K562 (cell line): Measurements from ENCODE around the gene MEF2D. TPM values are rescaled to one million over a fixed set of nuclear protein-coding genes. Genes with fewer than 3 reads are reported as not detected.

Experiments used
- CBFA2T2 ChIP-seq: fragments of 450-650 bp; conservative IDR thresholded peaks from 2 replicates; pipeline ENCODE4 v1.6.1; 2017; ENCODE audit warnings: mild to moderate bottlenecking
- CTBP1 ChIP-seq: fragments of 450-650 bp; IDR thresholded peaks from 2 replicates; pipeline ENCODE4 v1.6.1; 2016; ENCODE audit warnings: borderline replicate concordance
- E2F1 ChIP-seq: sonication (generic); formaldehyde crosslinking; IDR thresholded peaks from 2 replicates; pipeline ENCODE4 v1.8.1; 2023; ENCODE audit warnings: mild to moderate bottlenecking, missing genetic modification reagents, moderate library complexity
- E2F6 ChIP-seq, 2 experiments: IDR thresholded peaks; 2 replicates each; pipeline ENCODE4 v1.6.1; 2011; ENCODE audit warnings: borderline replicate concordance in 1 of 2, control low read depth in 1 of 2, low read depth in 1 of 2, low read length in 1 of 2, mild to moderate bottlenecking in 1 of 2, mixed read lengths in 1 of 2, moderate library complexity in 1 of 2; ENCODE audit not compliant: insufficient read depth in 1 of 2, insufficient read length in 1 of 2, poor library complexity in 1 of 2, severe bottlenecking in 1 of 2; ENCODE audit errors: extremely low read depth in 1 of 2
- HDAC1 ChIP-seq, 2 experiments: fragments of 450-650 bp; IDR thresholded peaks; 2 replicates each; pipeline ENCODE4 v1.6.1; 2016 to 2017; ENCODE audit warnings: inconsistent platforms in 1 of 2, mild to moderate bottlenecking in 1 of 2, moderate library complexity in 1 of 2
- MITF ChIP-seq: IDR thresholded peaks from 2 replicates; pipeline ENCODE4 v1.6.1; 2014; ENCODE audit warnings: antibody characterized with exemption
- NFE2 ChIP-seq: IDR thresholded peaks from 2 replicates; pipeline ENCODE4 v1.6.1; 2014; ENCODE audit warnings: antibody characterized with exemption, low read depth
- NRF1 ChIP-seq, 2 experiments: fragments of 450-650 bp; IDR thresholded peaks in 1 of 2; conservative IDR thresholded peaks in 1 of 2; 2 replicates each; pipeline ENCODE4 v1.6.1; 2014; ENCODE audit warnings: mild to moderate bottlenecking in 2 of 2
- PRPF4 ChIP-seq: fragments of 200-400 bp; formaldehyde crosslinking; IDR thresholded peaks from one replicate; pipeline ENCODE4 v1.6.1; 2017; ENCODE audit warnings: low read length, low read depth, mild to moderate bottlenecking; ENCODE audit not compliant: insufficient read depth, poor library complexity, severe bottlenecking
- SP1 ChIP-seq: sonication (generic); formaldehyde crosslinking; IDR thresholded peaks from 2 replicates; pipeline ENCODE4 v1.8.1; 2022; ENCODE audit warnings: mild to moderate bottlenecking, missing genetic modification reagents
- ZBTB1 ChIP-seq: sonication (generic); formaldehyde crosslinking; IDR thresholded peaks from 2 replicates; pipeline ENCODE4 v1.8.1; 2023; ENCODE audit warnings: missing genetic modification reagents, low read depth, mild to moderate bottlenecking, borderline replicate concordance
- ZBTB7A ChIP-seq: IDR thresholded peaks from 2 replicates; pipeline ENCODE4 v1.6.1; 2011; ENCODE audit warnings: low read depth, mild to moderate bottlenecking, low read length, moderate library complexity, borderline replicate concordance; ENCODE audit not compliant: control insufficient read depth
- ZC3H11A ChIP-seq: IDR thresholded peaks from 2 replicates; pipeline ENCODE4 v1.6.1; 2012; ENCODE audit warnings: low read depth, low read length, improper control_type of control experiment
- ZKSCAN8 ChIP-seq: fragments of 200-800 bp; sonication (Bioruptor generic); IDR thresholded peaks from 2 replicates; pipeline ENCODE4 v1.6.1; 2016; ENCODE audit warnings: missing genetic modification characterization, missing compliant biosample characterization
- ZNF175 ChIP-seq: fragments of 200-800 bp; sonication (Bioruptor generic); IDR thresholded peaks from 2 replicates; pipeline ENCODE4 v1.6.1; 2016; ENCODE audit warnings: low read depth, mild to moderate bottlenecking, missing genetic modification characterization, missing compliant biosample characterization
- ZNF217 ChIP-seq: sonication (generic); formaldehyde crosslinking; IDR thresholded peaks from 2 replicates; pipeline ENCODE4 v1.8.0; 2022; ENCODE audit warnings: mild to moderate bottlenecking, missing genetic modification reagents
- ZNF395 ChIP-seq: fragments of 200-800 bp; sonication (Bioruptor generic); IDR thresholded peaks from 2 replicates; pipeline ENCODE4 v1.6.1; 2017; ENCODE audit warnings: missing genetic modification characterization, missing compliant biosample characterization
- ZNF766 ChIP-seq: fragments of 200-800 bp; sonication (Bioruptor generic); conservative IDR thresholded peaks from 2 replicates; pipeline ENCODE4 v1.6.1; 2016; ENCODE audit warnings: missing genetic modification characterization, missing compliant biosample characterization
- polyA plus RNA-seq, 8 experiments: library from polyadenylated mRNA; depleted of rRNA in 4 of 8; stranded (reverse) in 5 of 8; unstranded in 3 of 8; fragments of >200 nt; fragmentation: Nextera tagmentation in 2 of 8; fragmentation: Illumina TruSeq in 1 of 8; extraction: Ambion mirVana in 2 of 8; extraction: Trizol in 1 of 8; gene quantifications; 2 replicates each; pipeline versions ENCODE4 v1.2.1 to v1.2.3, GENCODE V29; 2011 to 2014; ENCODE audit warnings: inconsistent platforms in 1 of 8, missing spikeins in 1 of 8
- total RNA-seq, 7 experiments: library from RNA; depleted of rRNA in 6 of 7; stranded (reverse); fragments of >200 nt in 6 of 7; fragmentation: Illumina TruSeq in 2 of 7; extraction: Trizol in 2 of 7; gene quantifications; 2 replicates each; pipeline versions ENCODE4 v1.2.1 to v1.2.3, GENCODE V29; 2011 to 2021; ENCODE audit warnings: low replicate concordance in 1 of 7
- TF ChIP-seq, protein P1 (sequence below): fragments of 200-800 bp; sonication (Bioruptor generic); IDR thresholded peaks from 2 replicates; pipeline ENCODE4 v1.6.1; 2017; ENCODE audit warnings: missing genetic modification characterization, missing compliant biosample characterization

The MEF2D gene
- total and polyA plus RNA-seq, 9 of the 15 experiments (the other 6 are each of a cell fraction or from before 2014, with no cell fraction given): 0.10 to 19.5 (median 2.6) TPM

GRCh38 chr1:156504821-156505678 lies 4.5 kb upstream of the MEF2D start (continued):
- TF ChIP-seq E2F6 (IDR thresholded peaks at IDR 0.05; ENCODE audit: borderline replicate concordance in 1 of 2, extremely low read depth in 1 of 2, insufficient read depth in 1 of 2, insufficient read length in 1 of 2, low read depth in 1 of 2, low read length in 1 of 2, poor library complexity in 1 of 2, severe bottlenecking in 1 of 2) (peak; percentile 99 to 100), ZC3H11A (no peak), ZKSCAN8 (0 out of 2 replicates have a peak, but pooled peaks have one; percentile 26), SP1 (CRISPR knock-in tag) (peak; percentile 82), NFE2 (0 out of 2 replicates have a peak, but pooled peaks have one; percentile 5), ZBTB1 (CRISPR knock-in tag) (no peak), HDAC1 (IDR thresholded peaks at IDR 0.05) (peak in 1 of 2 experiments; percentile 69; a peak in 2 of 4 replicates), CBFA2T2 (peak; percentile 61), PRPF4 (no peak), CTBP1 (peak; percentile 75), ZNF395 (CRISPR knock-in tag) (peak; percentile 97), ZNF175 (CRISPR knock-in tag) (peak; percentile 94), MITF (peak; percentile 14; the same call in 1 of the 2 replicates), E2F1 (peak; percentile 57), ZBTB7A (peak; percentile 42; the same call in 1 of the 2 replicates), NRF1 (conservative IDR thresholded peaks at IDR 0.05 in 1 of 2, IDR thresholded peaks at IDR 0.05 in 1 of 2) (peak; percentile 76 to 82), ZNF766 (CRISPR knock-in tag) (peak; percentile 81; the same call in 1 of the 2 replicates), ZNF217 (CRISPR knock-in tag) (no peak)
- TF ChIP-seq, protein P1, sequence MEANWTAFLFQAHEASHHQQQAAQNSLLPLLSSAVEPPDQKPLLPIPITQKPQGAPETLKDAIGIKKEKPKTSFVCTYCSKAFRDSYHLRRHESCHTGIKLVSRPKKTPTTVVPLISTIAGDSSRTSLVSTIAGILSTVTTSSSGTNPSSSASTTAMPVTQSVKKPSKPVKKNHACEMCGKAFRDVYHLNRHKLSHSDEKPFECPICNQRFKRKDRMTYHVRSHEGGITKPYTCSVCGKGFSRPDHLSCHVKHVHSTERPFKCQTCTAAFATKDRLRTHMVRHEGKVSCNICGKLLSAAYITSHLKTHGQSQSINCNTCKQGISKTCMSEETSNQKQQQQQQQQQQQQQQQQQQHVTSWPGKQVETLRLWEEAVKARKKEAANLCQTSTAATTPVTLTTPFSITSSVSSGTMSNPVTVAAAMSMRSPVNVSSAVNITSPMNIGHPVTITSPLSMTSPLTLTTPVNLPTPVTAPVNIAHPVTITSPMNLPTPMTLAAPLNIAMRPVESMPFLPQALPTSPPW (CRISPR knock-in tag): peak; percentile 94
